Raji (cell line): ENCODE results near the gene SLC25A34.

ENCODE experiments used
- POLR2A ChIP-seq: IDR thresholded peaks from 2 replicates; pipeline ENCODE4 v1.6.1; 2011; ENCODE audit warnings: low read depth, low read length, control low read depth; ENCODE audit not compliant: insufficient read depth

Gene SLC25A34

DNA sequence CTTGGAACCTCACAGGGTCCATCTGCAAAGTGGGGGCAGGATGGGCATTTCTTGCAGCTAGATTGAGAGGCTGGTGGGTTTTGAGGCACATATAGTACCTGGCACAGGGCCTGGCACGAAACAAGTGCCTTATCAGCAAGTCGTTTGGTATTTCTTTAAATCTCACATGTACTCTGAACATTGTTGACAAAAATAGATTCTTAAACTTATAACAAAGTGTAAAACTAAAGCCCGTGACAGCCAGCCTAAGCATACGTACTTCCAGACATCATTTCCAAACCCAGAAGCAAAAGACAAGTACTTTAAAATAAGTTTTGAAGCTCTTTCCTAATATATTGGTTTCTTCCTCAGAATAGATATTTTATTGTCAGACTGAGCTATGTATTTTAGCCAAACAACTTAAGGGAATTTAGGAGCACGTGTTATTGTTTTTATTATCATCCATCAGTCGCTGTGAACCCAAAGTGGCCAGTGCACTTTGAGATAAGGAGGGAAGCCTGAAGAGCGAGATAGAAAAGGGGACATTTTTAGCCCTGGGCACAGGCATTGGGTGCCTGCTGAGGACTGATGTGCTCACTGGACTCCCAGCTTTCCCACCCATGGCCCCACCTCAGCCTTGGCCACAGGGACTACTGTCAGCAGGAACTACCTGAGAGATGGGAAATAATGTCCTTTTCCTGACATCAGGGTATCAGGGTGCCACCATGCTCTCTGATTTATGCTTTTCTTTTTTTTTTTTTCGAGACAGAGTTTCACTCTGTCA is 25.5 kb downstream of the SLC25A34 start:
- no peak for TF ChIP-seq POLR2A

DNA sequence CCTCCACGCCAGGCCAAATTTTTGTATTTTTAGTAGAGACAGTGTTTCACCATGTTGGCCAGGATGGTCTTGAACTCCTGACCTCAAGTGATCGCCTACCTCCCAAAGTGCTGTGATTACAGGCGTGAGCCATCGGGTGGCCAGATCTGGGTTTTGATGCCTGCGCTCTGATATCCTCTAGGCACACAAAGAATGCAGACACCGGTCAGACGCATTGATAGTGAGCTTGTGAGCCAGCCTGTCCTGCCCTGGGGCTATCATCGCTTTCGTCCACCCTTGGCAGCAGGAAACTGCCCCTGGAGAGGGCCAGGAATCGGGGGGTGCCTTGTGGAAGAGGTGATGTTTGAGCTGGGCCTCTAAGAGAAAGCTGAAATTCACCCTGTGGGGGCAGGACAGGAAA is 26.5 kb downstream of the SLC25A34 start:
- no peak for TF ChIP-seq POLR2A

DNA sequence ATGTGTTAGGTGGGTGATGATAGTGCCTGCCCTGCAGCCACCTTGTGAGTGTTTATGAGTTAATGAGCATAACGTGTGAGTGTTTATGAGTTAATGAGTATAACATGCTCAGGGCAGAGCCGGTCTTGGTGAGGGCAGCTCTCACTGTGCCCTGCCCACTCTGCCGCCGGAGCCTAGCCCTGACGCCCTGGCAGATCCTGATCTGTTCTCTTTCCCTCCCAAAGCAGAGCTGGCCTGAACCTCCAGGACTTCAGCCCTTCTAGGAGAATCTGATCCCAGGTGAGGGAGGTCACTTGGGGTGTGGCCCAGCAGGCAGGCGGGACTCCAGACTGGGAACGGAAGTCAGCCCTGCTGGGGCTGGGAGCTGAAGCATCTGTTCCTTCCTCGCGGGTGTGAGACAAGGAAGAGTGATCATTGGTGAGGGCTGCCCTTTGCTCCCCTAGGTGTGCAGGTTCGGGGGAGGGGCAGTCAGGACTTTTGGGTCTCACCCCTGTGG is 28.3 kb downstream of the SLC25A34 start:
- no peak for TF ChIP-seq POLR2A

DNA sequence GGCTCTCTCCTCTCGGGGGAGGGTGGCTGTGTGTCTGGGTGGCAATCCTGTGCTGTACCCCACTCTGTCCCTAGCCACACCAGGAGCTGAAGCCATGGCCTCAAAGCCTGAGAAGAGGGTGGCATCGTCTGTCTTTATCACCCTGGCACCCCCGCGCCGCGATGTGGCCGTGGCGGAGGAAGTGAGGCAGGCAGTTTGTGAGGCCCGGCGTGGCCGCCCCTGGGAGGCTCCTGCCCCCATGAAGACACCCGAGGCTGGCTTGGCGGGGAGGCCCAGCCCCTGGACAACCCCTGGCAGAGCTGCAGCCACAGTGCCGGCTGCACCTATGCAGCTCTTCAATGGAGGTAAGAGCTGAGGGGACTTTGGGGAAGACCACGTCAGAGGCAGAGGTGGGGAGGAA is 28.8 kb downstream of the SLC25A34 start:
- no peak for TF ChIP-seq POLR2A

DNA sequence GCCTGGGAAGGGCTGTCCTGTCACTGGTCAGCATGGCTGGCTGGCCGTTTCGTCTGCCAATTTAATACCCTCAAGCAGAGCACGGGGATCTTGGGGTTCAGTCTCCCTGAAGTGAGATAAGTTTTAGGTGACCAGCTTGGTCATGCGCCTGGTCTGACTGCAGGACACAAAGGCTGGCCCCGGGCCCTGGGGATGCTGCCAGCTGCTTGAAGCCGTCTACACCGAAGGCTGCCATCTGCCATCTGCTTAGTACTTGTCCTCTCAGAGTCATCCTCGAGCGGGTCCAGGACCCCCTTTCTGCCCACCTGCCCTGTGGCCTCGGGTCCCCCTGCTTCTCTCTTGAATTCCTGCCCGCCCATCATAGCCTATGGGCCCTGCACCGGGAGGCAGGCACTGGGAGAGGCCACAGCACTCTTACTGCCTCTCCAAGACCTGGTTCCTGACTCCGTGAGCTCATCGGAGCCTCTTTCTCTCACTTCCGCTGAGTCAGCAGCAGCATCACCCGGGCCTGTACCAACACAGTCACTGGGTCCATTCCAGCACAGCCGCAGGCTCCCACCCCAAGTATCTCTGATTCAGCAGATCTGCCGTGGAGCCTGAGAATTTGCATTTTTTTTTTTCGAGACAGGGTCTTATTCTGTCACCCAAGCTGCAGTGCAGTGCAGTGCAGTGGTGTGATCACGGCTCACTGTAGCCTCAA is 29.6 kb downstream of the SLC25A34 start:
- no peak for TF ChIP-seq POLR2A

DNA sequence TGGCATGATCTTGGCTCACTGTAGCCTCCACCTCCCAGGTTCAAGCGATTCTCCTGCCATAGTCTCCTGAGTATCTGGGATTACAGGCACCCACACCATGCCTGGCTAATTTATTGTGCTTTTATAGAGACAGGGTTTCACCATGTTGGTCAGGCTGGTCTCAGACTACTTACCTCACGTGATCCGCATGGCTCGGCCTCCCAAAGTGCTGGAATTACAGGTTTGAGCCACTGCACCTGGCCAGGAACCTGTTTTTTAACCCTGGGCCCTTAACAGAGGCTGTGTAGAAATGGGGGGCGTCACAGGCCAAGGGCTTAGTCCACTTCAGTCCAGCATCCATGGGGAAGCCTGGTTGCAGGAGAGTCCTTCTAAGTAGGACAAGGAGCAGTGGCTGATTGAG is 31.9 kb downstream of the SLC25A34 start:
- no peak for TF ChIP-seq POLR2A

DNA sequence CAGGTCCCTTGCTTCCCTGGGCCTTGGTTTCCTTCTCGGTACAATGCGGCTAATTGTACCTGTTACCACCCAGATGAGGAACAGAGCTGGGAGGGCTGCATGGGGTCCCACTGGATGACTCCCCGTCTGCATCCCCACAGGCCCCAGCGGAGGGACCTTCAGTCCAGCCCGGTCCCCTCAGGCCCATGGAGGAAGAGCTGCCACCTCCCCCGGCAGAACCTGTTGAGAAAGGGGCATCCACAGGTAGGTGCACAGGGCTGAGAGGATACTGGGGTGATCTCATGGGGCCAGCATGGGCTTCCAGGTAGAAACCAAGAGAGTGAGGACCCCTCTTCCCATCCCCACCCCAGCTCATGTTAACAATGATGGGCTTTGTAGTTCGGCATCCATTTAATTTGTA is 32.3 kb downstream of the SLC25A34 start:
- no peak for TF ChIP-seq POLR2A

DNA sequence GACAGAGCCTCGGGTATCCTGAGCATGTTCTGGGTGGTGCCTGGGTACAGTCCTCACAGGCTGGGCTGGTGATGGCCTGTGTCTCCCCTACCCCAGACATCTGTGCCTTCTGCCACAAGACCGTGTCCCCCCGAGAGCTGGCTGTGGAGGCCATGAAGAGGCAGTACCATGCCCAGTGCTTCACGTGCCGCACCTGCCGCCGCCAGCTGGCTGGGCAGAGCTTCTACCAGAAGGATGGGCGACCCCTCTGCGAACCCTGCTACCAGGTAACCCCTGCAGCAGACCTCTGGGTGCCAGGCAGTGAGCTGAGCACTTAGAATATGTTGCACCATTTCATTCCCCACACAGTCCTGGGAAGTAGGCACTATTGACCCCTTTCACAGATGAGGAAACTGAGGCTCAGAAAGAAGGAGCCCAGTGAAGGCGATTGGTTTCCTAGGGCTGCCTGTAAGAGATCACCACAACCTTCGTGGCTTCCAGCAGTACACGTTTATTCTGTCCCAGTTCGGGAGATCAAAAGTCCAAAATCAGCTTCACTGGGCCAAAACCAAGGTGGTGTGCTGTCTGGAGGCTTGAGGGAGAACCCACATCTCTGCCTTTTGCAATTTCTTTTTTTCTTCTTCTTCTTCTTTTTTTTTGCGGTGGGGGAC is 34.4 kb downstream of the SLC25A34 start:
- no peak for TF ChIP-seq POLR2A

DNA sequence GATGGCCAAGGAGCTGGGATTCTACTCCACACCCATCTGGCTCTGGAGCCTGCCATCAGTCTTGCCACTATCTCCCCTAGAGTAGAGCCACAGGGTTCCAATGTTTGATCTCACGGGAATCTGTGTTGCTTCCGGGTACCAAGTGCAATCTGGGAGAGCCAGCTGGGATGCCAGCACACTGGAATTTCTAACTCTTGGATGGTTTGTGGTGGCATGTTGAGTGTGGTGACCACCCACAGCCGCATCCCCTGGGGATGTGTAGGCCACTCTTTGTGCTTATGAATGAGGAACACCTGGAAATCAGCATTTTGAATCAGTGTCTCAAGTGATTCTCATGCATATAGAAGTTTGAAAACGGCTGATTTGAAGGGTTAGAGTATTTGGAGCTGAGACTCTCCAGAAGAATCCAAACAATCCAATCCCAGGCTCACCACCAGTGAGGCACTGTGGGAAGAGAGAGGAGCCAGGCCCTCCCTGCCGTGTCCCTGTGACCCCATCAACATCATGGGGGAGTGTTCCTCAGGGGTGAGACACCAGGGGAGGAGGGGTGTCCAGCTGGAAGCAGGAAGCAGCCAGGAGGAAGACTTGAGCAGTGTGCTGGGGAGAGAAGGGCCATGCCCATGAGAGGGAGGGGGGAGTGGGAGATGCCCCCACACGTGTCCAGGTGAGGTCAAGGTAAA is 35.9 kb downstream of the SLC25A34 start:
- no peak for TF ChIP-seq POLR2A

DNA sequence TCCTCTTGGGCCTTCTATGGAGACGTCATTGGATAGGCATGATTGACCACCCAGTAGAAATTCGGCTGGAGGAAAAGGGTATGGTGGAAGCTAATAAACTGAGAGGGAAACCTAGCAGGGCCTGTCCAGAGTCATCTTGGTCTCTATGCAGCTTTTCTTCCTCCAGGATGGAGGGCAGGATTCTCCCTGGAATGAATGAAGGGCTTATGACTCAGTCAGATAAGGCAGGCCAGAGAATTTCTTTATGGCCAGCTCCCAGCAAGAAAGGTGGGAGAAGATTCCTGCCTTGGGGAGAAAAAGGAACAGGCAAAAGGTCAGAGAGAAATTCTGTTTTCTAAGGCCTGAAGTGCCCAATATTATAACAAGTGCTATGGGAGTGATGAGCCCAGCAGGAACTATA is 39.6 kb downstream of the SLC25A34 start:
- no peak for TF ChIP-seq POLR2A

DNA sequence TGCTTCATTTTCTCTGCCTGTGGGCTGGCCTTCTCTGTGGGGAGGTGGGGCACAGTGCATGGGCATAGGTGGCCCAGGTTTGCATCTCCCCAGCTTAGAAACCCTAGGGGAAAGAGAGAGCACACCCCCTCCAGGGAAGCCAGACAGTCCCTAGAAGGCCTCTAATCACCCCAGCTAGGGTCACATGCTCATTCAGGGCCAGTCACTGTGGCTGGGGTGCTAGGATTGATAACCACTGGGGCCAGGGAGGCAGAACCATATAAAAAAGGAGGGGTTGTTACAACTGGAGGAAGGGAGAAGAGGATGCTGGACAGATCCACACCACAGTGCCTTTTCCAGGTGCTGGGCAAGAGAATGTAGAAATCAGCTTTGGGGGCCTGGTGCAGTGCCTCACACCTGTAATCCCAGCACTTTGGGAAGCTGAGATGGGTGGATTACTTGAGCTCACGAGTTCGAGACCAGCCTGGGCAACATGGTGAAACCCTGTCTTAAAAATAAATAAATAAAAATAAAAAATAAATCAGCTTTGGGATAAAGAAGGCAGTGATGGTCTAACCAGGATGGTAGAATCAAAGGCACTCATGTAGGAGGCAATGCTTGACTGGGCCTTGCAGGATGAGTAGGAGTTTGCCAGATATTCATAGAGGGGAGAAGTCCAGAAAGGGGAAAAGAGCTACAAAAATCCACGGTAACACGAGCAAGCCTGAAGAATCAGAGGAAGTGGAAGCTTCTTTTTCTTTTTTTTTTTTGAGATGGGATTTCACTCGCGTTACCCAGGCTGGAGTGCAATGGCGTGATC is 42.0 kb downstream of the SLC25A34 start:
- TF ChIP-seq POLR2A, result no peak

DNA sequence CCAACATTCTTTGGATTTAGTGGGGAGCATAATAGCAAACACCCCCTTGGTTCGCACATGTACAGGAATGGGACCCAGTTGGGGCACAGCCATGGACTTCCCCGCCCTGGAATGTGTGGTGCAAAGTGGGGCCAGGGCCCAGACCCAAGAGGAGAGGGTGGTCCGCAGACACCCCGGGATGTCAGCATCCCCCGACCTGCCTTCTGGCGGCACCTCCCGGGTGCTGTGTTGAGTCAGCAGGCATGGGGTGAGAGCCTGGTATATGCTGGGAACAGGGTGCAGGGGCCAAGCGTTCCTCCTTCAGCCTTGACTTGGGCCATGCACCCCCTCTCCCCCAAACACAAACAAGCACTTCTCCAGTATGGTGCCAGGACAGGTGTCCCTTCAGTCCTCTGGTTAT is 49.6 kb downstream of the SLC25A34 start:
- no peak for TF ChIP-seq POLR2A

DNA sequence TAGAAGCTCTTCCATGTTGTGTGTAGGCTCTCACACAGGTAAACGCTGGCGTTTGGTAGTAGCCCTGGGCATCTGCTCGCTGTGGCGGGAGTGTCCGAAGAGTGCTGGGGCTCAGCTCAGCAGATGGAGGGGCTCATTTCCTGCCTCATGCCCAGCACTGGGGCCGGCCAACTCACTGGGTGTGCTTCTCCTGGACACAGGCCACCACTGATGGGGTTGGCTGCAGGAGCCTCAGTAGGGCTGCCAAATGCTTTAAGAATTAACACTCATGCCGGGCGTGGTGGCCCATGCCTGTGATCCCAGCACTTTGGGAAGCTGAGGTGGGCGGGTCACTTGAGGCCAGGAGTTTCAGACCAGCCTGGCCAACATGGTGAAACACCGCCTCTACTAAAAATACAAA is 50.5 kb downstream of the SLC25A34 start:
- TF ChIP-seq POLR2A, result no peak

DNA sequence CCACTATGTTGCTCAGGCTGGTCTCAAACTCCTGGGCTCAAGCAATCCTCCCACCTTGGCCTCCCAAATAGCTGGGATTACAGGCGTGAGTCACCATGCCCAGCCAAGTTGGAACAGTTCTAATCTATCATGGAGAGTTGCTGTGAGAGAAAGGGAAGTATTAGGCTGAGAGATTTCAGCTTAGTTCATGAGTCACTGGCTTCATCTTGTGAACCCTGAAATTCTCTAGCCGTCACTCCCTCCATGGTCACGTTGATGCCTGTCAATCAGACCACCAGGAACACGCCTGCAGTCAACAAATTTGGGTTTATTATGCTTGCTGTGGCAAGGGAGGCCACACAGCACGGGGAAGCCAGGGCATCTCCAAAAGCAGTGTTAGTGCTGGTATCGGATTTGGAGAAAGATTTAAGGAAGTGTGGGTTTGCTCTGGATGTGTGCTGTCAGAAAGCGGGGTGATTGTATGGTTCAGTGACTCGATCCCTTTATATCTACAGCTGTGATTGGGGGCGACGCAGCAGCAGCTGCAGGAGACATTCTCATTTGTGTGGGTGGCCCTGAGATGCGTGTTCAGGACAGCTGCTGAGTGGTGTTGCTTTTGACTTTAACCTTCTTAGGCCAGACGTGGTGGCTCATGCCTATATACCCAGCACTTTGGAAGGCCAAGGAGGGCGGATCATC is 52.7 kb downstream of the SLC25A34 start:
- no peak for TF ChIP-seq POLR2A
